Bronchial epithelial cell (primary cell): ENCODE measurements around the gene KCTD2. TPM values are rescaled to one million over a fixed set of nuclear protein-coding genes. Genes with fewer than 3 reads are reported as not detected.
"Not testable (repeated sequence)": the region's sequence is repeated elsewhere in the genome, so short reads cannot be mapped to it uniquely, and the experiment has no call there.

Experiments used
- DNase-seq: peaks from one replicate; pipeline ENCODE4 v3.0.0-alpha.2; 2010; ENCODE audit warnings: low read depth
- FAIRE-seq: peaks from 2 replicates; lab custom pipeline; 2011; peaks lifted over from hg19 to GRCh38; lab: Jason Lieb, UNC
- H3K27me3 ChIP-seq: 2 replicates; pipeline ENCODE4 v1.5.1; 2011; ENCODE audit warnings: low read length; ENCODE audit not compliant: control insufficient read depth, insufficient read depth
- H3K36me3 ChIP-seq: 2 replicates; pipeline ENCODE4 v1.5.1; 2011; ENCODE audit warnings: low read length; ENCODE audit not compliant: control insufficient read depth, insufficient read depth
- H3K4me3 ChIP-seq: 2 replicates; pipeline ENCODE4 v1.5.1; 2011; ENCODE audit warnings: mild to moderate bottlenecking, low read depth, low read length, control low read depth
- total RNA-seq: library from RNA; depleted of rRNA; stranded (reverse); fragments of >200 nt; gene quantifications from 2 replicates; pipeline ENCODE4 v1.2.1, GENCODE V29; 2014
- TF ChIP-seq, protein P1 (sequence below): IDR thresholded peaks from 2 replicates; pipeline ENCODE4 v1.5.1; 2011; ENCODE audit warnings: mild to moderate bottlenecking, moderate library complexity, low read length, control low read depth, inconsistent platforms; ENCODE audit not compliant: insufficient read depth, severe bottlenecking

Gene KCTD2
- total RNA-seq, 1 donor from 2014 or later: 5.0 TPM

DNA sequence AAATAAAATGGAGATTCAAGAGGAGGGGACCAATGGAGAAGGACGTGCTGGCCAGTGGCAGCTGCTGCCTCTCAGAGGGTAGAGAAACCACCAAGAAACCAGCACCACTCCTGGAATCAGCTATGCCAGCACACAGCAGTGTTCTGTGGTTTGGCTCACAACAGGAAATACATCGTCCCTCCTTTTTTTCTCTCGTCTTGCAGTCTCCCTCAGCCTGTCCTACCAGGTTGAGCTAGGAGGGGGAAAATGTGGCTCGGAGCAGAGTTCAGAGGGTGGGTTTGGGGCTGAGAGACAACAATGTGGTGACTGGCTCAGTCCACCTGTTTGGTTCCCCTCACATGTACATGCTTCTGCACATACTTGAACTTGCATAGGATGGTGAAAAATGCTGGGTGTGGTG, 20.8 kb downstream of the KCTD2 start:
- Histone ChIP-seq H3K4me3 (no peak overlapping the region), H3K27me3 (no peaks in the 10 kb centered on the region), H3K36me3 (peaks cover 2% of the 10 kb centered on the region)
- no peak for FAIRE-seq
- DNase-seq: no peak
- TF ChIP-seq, protein P1, sequence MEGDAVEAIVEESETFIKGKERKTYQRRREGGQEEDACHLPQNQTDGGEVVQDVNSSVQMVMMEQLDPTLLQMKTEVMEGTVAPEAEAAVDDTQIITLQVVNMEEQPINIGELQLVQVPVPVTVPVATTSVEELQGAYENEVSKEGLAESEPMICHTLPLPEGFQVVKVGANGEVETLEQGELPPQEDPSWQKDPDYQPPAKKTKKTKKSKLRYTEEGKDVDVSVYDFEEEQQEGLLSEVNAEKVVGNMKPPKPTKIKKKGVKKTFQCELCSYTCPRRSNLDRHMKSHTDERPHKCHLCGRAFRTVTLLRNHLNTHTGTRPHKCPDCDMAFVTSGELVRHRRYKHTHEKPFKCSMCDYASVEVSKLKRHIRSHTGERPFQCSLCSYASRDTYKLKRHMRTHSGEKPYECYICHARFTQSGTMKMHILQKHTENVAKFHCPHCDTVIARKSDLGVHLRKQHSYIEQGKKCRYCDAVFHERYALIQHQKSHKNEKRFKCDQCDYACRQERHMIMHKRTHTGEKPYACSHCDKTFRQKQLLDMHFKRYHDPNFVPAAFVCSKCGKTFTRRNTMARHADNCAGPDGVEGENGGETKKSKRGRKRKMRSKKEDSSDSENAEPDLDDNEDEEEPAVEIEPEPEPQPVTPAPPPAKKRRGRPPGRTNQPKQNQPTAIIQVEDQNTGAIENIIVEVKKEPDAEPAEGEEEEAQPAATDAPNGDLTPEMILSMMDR: no peak

DNA sequence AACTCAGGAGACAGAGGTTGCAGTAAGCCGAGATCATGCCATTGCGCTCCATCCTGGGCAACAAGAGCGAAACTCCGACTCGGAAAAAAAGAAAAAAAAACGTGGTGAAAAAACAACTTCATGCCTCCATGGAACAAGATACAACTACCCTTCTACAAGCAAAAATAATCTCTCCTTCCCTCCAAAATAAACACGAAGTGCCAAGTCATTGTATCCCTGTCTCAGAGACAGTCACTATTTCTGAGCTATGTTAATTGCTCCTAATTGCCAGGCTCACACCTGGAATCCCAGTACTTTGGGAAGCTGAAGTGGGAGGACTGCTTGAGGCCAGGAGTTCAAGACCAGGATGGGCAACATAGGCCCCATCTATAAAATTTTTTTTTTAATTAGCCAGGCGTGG, 21.7 kb downstream of the KCTD2 start:
- Histone ChIP-seq H3K36me3 (peaks cover 2% of the 10 kb centered on the region), H3K4me3 (no peak overlapping the region), H3K27me3 (no peaks in the 10 kb centered on the region)
- TF ChIP-seq, protein P1: no peak
- DNase-seq: no peak
- no peak for FAIRE-seq

DNA sequence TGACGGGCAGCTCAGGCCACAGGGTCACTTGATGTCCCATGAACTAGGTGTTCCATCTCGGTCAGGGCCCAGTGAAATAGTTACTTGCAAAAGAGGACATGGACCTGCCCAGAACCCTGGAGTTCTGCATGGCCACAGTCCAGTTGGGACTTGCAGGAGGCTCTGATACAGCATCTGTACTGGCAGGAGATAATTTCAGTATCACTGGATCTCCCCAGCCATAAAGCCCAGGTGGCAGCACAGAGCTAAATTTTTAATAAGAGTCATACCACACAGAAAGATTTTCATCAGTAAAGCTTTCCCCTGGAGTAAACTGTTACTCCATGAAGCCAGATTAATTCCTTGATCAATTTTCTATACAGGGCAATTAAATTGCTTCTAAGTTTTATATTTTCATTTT, 22.8 kb downstream of the KCTD2 start:
- DNase-seq (peak; percentile 47), FAIRE-seq (no peak)
- no peaks in the 10 kb centered on the region for H3K27me3 ChIP-seq
- H3K36me3 ChIP-seq: no peaks in the 10 kb centered on the region
- TF ChIP-seq, protein P1: peak; percentile 44
- no peak overlapping the region for H3K4me3 ChIP-seq

DNA sequence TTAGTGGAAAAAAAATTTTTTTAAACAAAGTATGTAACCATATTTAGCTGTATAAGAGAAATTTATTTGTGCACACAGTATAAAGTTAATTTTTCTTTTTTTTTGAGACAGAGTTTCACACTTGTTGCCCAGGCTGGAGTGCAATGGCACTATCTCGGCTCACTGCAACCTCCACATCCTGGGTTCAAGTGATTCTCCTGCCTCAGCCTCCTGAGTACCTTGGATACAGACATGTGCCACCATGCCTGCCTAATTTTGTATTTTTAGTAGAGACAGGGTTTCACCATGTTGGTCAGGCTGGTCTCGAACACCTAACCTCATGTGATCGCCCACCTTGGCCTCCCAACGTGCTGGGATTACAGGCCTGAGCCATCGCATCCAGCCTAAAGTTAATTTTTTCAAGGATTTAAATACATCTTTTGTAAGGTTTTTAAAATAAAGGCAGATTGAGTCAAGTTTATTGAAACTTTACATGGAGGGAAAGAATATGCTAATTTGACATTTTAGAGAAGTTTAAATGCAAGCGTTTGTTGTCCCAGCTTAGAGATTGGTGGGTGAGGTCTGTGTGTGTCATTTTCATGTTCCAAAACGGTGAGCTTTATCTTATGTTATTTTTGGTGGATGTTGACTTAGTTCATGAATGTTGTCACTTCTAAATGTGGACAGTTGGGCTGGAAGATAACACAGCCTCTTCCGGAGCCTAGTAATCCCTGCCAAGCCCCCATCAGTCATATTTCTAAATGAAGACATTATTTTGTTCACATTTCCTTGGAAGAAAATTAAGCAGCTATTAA, 24.6 kb downstream of the KCTD2 start:
- H3K27me3 ChIP-seq, H3K36me3 ChIP-seq, H3K4me3 ChIP-seq, DNase-seq, FAIRE-seq: not testable (repeated sequence)

DNA sequence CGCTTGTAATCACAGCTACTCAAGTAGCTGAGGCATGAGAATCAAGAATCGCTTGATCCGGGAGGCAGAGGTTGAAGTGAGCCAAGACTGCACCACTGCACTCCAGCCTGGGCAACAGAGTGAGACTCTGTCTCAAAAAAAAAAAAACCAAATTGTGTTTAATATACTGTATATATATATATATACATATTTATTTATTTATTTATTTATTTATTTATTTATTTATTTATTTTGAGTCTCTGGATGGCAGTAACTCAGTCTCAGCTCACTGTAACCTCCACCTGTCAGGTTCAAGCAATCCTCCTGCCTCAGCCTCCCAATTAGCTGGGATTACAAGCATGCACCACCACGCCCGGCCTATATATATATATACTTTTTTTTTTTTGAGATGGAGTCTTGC, 25.9 kb downstream of the KCTD2 start:
- not testable (repeated sequence) for DNase-seq, H3K27me3 ChIP-seq, H3K36me3 ChIP-seq, H3K4me3 ChIP-seq, FAIRE-seq

DNA sequence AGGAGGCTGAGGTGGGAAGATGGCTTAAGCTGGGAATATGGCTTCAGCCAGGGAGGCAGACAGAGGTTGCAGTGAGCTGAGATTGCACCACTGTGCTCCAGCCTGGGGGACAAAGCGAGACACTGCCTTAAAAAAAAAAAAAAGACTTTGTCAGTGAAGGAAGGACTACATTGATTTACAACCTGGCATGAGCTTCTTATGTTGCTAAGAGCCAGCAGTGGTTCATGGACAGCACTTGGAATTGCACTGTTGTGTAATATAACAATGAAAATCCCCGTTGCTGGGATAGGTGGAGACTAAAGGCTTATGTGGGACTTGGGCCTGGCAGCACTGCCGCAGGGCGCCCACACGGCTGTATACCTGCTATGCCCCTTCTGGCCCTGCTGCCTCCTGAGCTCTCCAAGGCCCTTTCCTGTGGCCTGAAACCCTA, 26.6 kb downstream of the KCTD2 start:
- TF ChIP-seq, protein P1: no peak
- H3K27me3 ChIP-seq: no peaks in the 10 kb centered on the region
- no peak for DNase-seq
- no peak for FAIRE-seq
- no peaks in the 10 kb centered on the region for H3K36me3 ChIP-seq
- H3K4me3 ChIP-seq: no peak overlapping the region

DNA sequence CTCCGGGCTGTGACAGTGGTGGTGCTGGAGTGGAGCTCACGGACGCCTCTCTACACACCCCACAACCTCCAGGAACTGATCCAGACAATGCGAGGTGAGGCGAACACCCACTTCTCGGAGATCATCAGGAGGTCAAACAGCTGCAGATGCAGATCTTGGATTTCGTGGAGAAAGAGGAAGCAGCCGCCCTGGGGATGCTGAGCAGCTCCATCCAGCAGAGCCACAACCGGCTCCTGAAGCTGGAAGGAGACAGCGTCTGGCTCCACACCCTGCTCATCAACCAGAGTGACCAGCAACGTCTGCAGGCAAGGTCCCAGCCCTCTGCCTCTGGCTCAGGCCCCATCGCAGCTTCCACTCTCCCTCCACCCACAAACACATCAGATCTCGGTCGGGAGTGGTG, 27.5 kb downstream of the KCTD2 start:
- no peak for FAIRE-seq
- no peak for DNase-seq
- Histone ChIP-seq H3K27me3 (no peaks in the 10 kb centered on the region), H3K4me3 (no peak overlapping the region), H3K36me3 (no peaks in the 10 kb centered on the region)
- TF ChIP-seq, protein P1: no peak
